Adrenal gland (tissue), 12 donors: ENCODE results near the gene CSTPP1. TPM values are rescaled to one million over a fixed set of nuclear protein-coding genes. Genes with fewer than 3 reads are reported as not detected.

Experiments
- DNase-seq, 7 donors: peaks; one replicate each; pipeline ENCODE4 v3.0.0-alpha.2; 2019 to 2020
- H3K27ac ChIP-seq, 5 donors: fragments of 200-600 bp; sonication (generic) in 4 of 5; 1 replicate in 3 of 5; 2 replicates in 2 of 5; pipeline versions ENCODE4 v1.5.1 to v1.8.0; 2016 to 2020; ENCODE audit warnings: mild to moderate bottlenecking in 1 of 5
- H3K27me3 ChIP-seq: fragments of 200-600 bp; 2 replicates; pipeline ENCODE4 v1.8.0; 2021
- H3K36me3 ChIP-seq, 2 donors: fragments of 200-600 bp; replicated peaks in 1 of 2; 1 replicate in 1 of 2; 2 replicates in 1 of 2; pipeline versions ENCODE4 v1.5.1 to v1.8.0; 2018 to 2022
- H3K4me1 ChIP-seq, 2 donors: fragments of 200-600 bp; replicated peaks in 1 of 2; 1 replicate in 1 of 2; 2 replicates in 1 of 2; pipeline versions ENCODE4 v1.5.1 to v1.8.0; 2018 to 2021
- H3K4me3 ChIP-seq, 4 donors: fragments of 200-600 bp; sonication (generic) in 3 of 4; one replicate each; pipeline ENCODE4 v1.5.1; 2016 to 2018
- H3K9me3 ChIP-seq, 3 donors: fragments of 200-600 bp; sonication (generic) in 1 of 3; replicated peaks in 1 of 3; 1 replicate in 2 of 3; 2 replicates in 1 of 3; pipeline versions ENCODE4 v1.5.1 to v1.8.0; 2016 to 2021
- CTCF ChIP-seq, 6 experiments: fragments of 450-650 bp in 4 of 6; fragments of 200-600 bp in 2 of 6; sonication (generic) in 1 of 6; IDR thresholded peaks; 1 replicate in 5 of 6; 2 replicates in 1 of 6; pipeline versions ENCODE4 v1.5.1 to v1.8.0; 2016 to 2021; ENCODE audit warnings: antibody characterized with exemption in 6 of 6, mild to moderate bottlenecking in 2 of 6, moderate library complexity in 1 of 6
- POLR2A ChIP-seq, 2 donors: fragments of 450-650 bp; IDR thresholded peaks; one replicate each; pipeline ENCODE4 v1.6.1; 2017; ENCODE audit warnings: antibody characterized with exemption in 2 of 2, mild to moderate bottlenecking in 2 of 2, moderate library complexity in 1 of 2
- WGBS, 4 donors: extraction: QIAGEN DNeasy Blood & Tissue Kit in 2 of 4; methylation state at CpG; one replicate each; pipeline versions ENCODE4 v1.1.5 to v1.1.7; 2013 to 2017; 5-methylcytosine and 5-hydroxymethylcytosine counted together
- intact Hi-C, 2 donors: fragments of 100-400 bp; cut with DNase I; formaldehyde crosslinking; loops; one replicate each; pipeline versions ENCODE4 v1.14.1 to v1.15.0; 2022 to 2023
- polyA plus RNA-seq, 3 donors: library from polyadenylated mRNA; stranded (reverse); fragments of 200-250 nt in 2 of 3; fragments of 350-450 nt in 1 of 3; fragmentation: Illumina TruSeq in 1 of 3; extraction: RNeasy Lipid Tissue Mini Kit (QIAGEN cat#74804) in 1 of 3; gene quantifications; one replicate each; pipeline ENCODE4 v1.2.3, GENCODE V29; 2013 to 2014
- total RNA-seq, 9 donors: library from RNA; depleted of rRNA in 4 of 9; stranded (reverse); fragments of >200 nt in 4 of 9; fragments of 120-200 nt in 1 of 9; fragmentation: NEBNext Ultra II Directional in 1 of 9; extraction: Animal tissue kit (Norgen Biotek cat#: 25700) in 1 of 9; gene quantifications; one replicate each; pipeline versions ENCODE4 v1.1.0 to v1.2.4, GENCODE V29; 2013 to 2023
- donor health status: healthy with polysubstance abuse.
- donor health status: Bipolar disorder and iron deficiency.
- donor health status: DM: yes; HTN: yes; CAD: no.
- donor health status: DM: no; HTN: no; CAD: no.
- donor health status: DM: no; HTN: no; CAD: no.
- donor health status: DM: yes; HTN: yes; CAD: no.

Gene CSTPP1
- total and polyA plus RNA-seq, 12 donors: 17.6 to 63.0 (median 24.4) TPM

GRCh38 chr11:46902694-46903093, 33.9 kb upstream of the CSTPP1 start:
- no peaks in the 10 kb centered on the region for H3K36me3 ChIP-seq
- whole genome bisulfite sequencing, 4 donors: 92 to 95% (median 94%) methylated on average over 4 to 6 of the region's 6 CpGs
- DNase-seq: no peak
- peaks cover 0 to 9% of the 10 kb centered on the region in 2 donors for H3K4me1 ChIP-seq
- H3K4me3 ChIP-seq: no peak overlapping the region
- H3K27me3 ChIP-seq: no peaks in the 10 kb centered on the region
- TF ChIP-seq POLR2A (IDR thresholded peaks at IDR 0.05) (no peak), CTCF (IDR thresholded peaks at IDR 0.05) (no peak)
- H3K9me3 ChIP-seq: no peaks in the 10 kb centered on the region
- no peak overlapping the region for H3K27ac ChIP-seq
- intact Hi-C loops: no loop called here

DNA sequence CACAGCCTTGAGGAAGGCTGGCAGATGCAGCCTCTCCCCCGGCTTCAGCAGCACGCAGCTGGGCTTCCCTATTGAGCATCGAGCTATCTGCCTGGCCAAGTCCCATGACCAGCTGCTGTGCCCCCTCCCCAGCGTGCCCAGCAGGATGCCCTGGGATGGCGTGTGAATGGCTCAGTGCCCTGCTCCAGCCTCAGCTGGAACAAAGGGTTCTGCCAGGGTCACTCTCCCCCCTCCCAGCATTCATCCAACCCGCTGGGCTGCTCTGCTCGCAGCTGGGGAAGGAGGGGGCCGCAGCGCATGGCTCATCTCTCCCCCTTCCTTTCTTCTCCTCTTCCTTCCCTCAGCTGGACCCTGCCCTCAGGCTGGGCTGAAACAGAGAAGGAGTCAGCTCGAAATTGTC, 32.7 kb upstream of the CSTPP1 start:
- WGBS, 4 donors: 63 to 88% (median 76%) methylated on average over 6 to 10 of the region's 10 CpGs
- TF ChIP-seq POLR2A (IDR thresholded peaks at IDR 0.05): no peak
- no peak for TF ChIP-seq CTCF (IDR thresholded peaks at IDR 0.05)
- Histone ChIP-seq H3K4me1 (peaks cover 0 to 9% of the 10 kb centered on the region in 2 donors), H3K27me3 (no peaks in the 10 kb centered on the region), H3K27ac (no peak overlapping the region), H3K36me3 (no peaks in the 10 kb centered on the region), H3K9me3 (no peaks in the 10 kb centered on the region), H3K4me3 (no peak overlapping the region)
- no peak for DNase-seq
- intact Hi-C loops: no loop called here

GRCh38 chr11:46905806-46906205, 30.8 kb upstream of the CSTPP1 start:
- WGBS, 4 donors: 72 to 93% (median 73%) methylated on average over 4 to 5 of the region's 5 CpGs
- no peaks in the 10 kb centered on the region for H3K36me3 ChIP-seq
- H3K4me3 ChIP-seq: no peak overlapping the region
- H3K4me1 ChIP-seq: peaks cover 0 to 9% of the 10 kb centered on the region in 2 donors
- no peaks in the 10 kb centered on the region for H3K27me3 ChIP-seq
- TF ChIP-seq POLR2A (IDR thresholded peaks at IDR 0.05) (no peak), CTCF (IDR thresholded peaks at IDR 0.05) (no peak)
- no peaks in the 10 kb centered on the region for H3K9me3 ChIP-seq
- no peak overlapping the region for H3K27ac ChIP-seq
- no peak for DNase-seq
- intact Hi-C loops: no loop called here

- H3K27ac ChIP-seq: no peak overlapping the region
- H3K4me1 ChIP-seq: peaks cover 0 to 9% of the 10 kb centered on the region in 2 donors
- no peaks in the 10 kb centered on the region for H3K36me3 ChIP-seq
- H3K27me3 ChIP-seq: no peaks in the 10 kb centered on the region
- intact Hi-C loops: no loop called here
- WGBS, 4 donors: 34 to 48% (median 42%) methylated on average over 13 of the region's 13 CpGs
- no peak overlapping the region for H3K4me3 ChIP-seq
- DNase-seq: no peak
- no peak for TF ChIP-seq POLR2A (IDR thresholded peaks at IDR 0.05)
- no peak for TF ChIP-seq CTCF (IDR thresholded peaks at IDR 0.05)
- H3K9me3 ChIP-seq: no peaks in the 10 kb centered on the region
These were observed 29.9 kb upstream of the CSTPP1 start for GRCh38 chr11:46906609-46907041.
